ENCODE measurements around the gene WFDC2. TPM values are rescaled to one million over a fixed set of nuclear protein-coding genes. Genes with fewer than 3 reads are reported as not detected.

The WFDC2 gene
- total and polyA plus RNA-seq, 2 experiments from 2014 or later, result 28.0 to 155 TPM

DNA sequence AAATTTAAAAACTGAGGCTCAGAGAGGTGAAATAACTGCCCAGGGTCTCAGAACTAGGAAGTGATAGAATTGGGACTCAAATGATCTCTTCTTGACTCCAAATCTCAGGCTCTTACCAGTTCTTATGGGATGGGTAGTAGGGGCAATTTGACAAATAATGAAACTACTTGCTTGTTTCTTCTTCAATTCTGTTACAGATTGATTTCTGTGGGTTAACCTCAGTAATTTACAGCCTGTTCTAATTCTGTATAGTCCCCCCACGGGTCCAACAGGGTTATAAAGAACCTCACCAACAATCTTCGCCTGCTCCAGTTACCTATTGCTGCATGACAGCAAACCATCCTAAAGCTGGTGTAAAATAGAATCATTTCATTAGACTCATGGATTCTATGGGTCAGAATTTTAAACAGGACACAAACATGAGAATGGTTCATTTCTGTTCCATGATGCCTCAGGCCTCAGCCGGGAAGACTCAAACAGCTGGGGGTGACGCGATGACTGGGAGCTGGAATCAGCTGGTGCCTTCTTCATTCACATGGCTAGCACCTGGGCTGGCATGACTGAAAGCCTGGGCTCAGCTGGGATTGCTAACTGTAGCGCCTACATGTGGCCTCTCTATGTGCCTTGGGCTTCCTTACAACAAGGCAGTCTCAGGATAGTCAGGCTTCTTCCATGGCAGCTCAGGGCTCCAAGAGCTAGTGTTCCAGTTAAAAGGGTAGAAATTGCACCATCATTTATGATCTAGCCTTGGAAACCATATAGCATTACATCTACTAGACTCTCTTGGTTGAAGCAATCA, 6.6 kb upstream of the WFDC2 start:
- Mint-ChIP-seq H3K4me1 (peaks cover 10% of the 10 kb centered on the region), H3K4me3 (no peak overlapping the region), H3K27ac (no peak overlapping the region), H3K9me3 (no peaks in the 10 kb centered on the region), H3K36me3 (ENCODE audit: low read depth) (no peaks in the 10 kb centered on the region), H3K27me3 (ENCODE audit: insufficient read depth, low read depth, poor library complexity) (no peaks in the 10 kb centered on the region)
- Histone ChIP-seq H3K4me1 (ENCODE audit: insufficient read depth) (peaks cover 10% of the 10 kb centered on the region), H3K9me2 (ENCODE audit: insufficient read depth) (no peaks in the 10 kb centered on the region), H4K20me1 (replicated peaks; ENCODE audit: insufficient read depth) (no peaks in the 10 kb centered on the region), H3K36me3 (ENCODE audit: insufficient read depth) (no peaks in the 10 kb centered on the region), H2AFZ (no peak overlapping the region), H3K27ac (ENCODE audit: low read depth) (no peak overlapping the region), H3F3A (replicated peaks; ENCODE audit: low read depth) (no peaks in the 10 kb centered on the region), H3K27me3 (ENCODE audit: insufficient read depth) (no peaks in the 10 kb centered on the region), H3K79me2 (replicated peaks; ENCODE audit: insufficient read depth) (no peaks in the 10 kb centered on the region), H3K4me2 (no peak overlapping the region), H3K4me3 (no peak overlapping the region)
- peak; percentile 50 for DNase-seq (ENCODE audit: low spot score)
- TF ChIP-seq, protein P1, sequence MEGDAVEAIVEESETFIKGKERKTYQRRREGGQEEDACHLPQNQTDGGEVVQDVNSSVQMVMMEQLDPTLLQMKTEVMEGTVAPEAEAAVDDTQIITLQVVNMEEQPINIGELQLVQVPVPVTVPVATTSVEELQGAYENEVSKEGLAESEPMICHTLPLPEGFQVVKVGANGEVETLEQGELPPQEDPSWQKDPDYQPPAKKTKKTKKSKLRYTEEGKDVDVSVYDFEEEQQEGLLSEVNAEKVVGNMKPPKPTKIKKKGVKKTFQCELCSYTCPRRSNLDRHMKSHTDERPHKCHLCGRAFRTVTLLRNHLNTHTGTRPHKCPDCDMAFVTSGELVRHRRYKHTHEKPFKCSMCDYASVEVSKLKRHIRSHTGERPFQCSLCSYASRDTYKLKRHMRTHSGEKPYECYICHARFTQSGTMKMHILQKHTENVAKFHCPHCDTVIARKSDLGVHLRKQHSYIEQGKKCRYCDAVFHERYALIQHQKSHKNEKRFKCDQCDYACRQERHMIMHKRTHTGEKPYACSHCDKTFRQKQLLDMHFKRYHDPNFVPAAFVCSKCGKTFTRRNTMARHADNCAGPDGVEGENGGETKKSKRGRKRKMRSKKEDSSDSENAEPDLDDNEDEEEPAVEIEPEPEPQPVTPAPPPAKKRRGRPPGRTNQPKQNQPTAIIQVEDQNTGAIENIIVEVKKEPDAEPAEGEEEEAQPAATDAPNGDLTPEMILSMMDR (conservative IDR thresholded peaks at IDR 0.05; ENCODE audit: low read depth in 2 of 2), result peak; percentile 27 to 54
- no peak for TF ChIP-seq EZH2 (IDR thresholded peaks at IDR 0.05; ENCODE audit: low read depth, unreplicated experiment)
- ATAC-seq, result peak; percentile 78

DNA sequence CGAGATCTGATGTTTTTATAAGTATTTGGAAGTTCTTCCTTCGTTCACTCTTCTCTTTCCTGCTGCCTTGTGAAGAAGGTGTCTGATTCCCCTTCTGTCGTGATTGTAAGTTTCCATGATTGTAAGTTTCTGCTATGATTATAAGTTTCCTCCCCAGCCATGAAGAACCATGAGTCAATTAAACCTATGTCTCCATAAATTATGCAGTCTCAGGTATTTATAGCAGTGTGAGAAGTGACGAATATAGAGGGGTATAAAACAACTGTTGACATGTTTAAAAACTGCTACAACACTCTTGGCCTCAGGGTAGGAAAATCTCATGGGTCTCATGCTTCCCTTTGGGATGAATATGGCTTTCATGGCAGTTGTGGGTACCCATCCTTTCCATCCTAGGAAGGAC, 5.8 kb upstream of the WFDC2 start:
- H3K79me2 ChIP-seq (replicated peaks; ENCODE audit: insufficient read depth), result no peaks in the 10 kb centered on the region
- H3K4me3 Mint-ChIP-seq, result no peak overlapping the region
- TF ChIP-seq, protein P2, sequence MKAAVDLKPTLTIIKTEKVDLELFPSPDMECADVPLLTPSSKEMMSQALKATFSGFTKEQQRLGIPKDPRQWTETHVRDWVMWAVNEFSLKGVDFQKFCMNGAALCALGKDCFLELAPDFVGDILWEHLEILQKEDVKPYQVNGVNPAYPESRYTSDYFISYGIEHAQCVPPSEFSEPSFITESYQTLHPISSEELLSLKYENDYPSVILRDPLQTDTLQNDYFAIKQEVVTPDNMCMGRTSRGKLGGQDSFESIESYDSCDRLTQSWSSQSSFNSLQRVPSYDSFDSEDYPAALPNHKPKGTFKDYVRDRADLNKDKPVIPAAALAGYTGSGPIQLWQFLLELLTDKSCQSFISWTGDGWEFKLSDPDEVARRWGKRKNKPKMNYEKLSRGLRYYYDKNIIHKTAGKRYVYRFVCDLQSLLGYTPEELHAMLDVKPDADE (IDR thresholded peaks at IDR 0.05), result no peak
- TF ChIP-seq NANOG (IDR thresholded peaks at IDR 0.05; ENCODE audit: borderline replicate concordance), result no peak
- no peak for TF ChIP-seq EZH2phosphoT487 (IDR thresholded peaks at IDR 0.05; ENCODE audit: unreplicated experiment)
- TF ChIP-seq ZNF114 (CRISPR knock-in tag; IDR thresholded peaks at IDR 0.05), result no peak
- TF ChIP-seq STAT1 (IDR thresholded peaks at IDR 0.05; ENCODE audit: unreplicated experiment), result no peak
- TF ChIP-seq, protein P3, sequence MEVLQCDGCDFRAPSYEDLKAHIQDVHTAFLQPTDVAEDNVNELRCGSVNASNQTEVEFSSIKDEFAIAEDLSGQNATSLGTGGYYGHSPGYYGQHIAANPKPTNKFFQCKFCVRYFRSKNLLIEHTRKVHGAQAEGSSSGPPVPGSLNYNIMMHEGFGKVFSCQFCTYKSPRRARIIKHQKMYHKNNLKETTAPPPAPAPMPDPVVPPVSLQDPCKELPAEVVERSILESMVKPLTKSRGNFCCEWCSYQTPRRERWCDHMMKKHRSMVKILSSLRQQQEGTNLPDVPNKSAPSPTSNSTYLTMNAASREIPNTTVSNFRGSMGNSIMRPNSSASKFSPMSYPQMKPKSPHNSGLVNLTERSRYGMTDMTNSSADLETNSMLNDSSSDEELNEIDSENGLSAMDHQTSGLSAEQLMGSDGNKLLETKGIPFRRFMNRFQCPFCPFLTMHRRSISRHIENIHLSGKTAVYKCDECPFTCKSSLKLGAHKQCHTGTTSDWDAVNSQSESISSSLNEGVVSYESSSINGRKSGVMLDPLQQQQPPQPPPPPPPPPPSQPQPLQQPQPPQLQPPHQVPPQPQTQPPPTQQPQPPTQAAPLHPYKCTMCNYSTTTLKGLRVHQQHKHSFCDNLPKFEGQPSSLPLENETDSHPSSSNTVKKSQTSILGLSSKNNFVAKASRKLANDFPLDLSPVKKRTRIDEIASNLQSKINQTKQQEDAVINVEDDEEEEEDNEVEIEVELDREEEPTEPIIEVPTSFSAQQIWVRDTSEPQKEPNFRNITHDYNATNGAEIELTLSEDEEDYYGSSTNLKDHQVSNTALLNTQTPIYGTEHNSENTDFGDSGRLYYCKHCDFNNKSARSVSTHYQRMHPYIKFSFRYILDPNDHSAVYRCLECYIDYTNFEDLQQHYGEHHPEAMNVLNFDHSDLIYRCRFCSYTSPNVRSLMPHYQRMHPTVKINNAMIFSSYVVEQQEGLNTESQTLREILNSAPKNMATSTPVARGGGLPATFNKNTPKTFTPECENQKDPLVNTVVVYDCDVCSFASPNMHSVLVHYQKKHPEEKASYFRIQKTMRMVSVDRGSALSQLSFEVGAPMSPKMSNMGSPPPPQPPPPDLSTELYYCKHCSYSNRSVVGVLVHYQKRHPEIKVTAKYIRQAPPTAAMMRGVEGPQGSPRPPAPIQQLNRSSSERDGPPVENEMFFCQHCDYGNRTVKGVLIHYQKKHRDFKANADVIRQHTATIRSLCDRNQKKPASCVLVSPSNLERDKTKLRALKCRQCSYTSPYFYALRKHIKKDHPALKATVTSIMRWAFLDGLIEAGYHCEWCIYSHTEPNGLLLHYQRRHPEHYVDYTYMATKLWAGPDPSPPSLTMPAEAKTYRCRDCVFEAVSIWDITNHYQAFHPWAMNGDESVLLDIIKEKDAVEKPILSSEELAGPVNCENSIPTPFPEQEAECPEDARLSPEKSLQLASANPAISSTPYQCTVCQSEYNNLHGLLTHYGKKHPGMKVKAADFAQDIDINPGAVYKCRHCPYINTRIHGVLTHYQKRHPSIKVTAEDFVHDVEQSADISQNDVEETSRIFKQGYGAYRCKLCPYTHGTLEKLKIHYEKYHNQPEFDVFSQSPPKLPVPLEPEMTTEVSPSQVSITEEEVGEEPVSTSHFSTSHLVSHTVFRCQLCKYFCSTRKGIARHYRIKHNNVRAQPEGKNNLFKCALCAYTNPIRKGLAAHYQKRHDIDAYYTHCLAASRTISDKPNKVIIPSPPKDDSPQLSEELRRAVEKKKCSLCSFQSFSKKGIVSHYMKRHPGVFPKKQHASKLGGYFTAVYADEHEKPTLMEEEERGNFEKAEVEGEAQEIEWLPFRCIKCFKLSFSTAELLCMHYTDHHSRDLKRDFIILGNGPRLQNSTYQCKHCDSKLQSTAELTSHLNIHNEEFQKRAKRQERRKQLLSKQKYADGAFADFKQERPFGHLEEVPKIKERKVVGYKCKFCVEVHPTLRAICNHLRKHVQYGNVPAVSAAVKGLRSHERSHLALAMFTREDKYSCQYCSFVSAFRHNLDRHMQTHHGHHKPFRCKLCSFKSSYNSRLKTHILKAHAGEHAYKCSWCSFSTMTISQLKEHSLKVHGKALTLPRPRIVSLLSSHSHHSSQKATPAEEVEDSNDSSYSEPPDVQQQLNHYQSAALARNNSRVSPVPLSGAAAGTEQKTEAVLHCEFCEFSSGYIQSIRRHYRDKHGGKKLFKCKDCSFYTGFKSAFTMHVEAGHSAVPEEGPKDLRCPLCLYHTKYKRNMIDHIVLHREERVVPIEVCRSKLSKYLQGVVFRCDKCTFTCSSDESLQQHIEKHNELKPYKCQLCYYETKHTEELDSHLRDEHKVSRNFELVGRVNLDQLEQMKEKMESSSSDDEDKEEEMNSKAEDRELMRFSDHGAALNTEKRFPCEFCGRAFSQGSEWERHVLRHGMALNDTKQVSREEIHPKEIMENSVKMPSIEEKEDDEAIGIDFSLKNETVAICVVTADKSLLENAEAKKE (CRISPR knock-in tag; IDR thresholded peaks at IDR 0.05), result no peak
- TF ChIP-seq JUNB (IDR thresholded peaks at IDR 0.05; ENCODE audit: unreplicated experiment), result no peak
- no peak for TF ChIP-seq EZH2 (IDR thresholded peaks at IDR 0.05; ENCODE audit: low read depth, unreplicated experiment)

More for the DNA sequence above, 5.8 kb upstream of the WFDC2 start:
- Mint-ChIP-seq H3K27me3 (ENCODE audit: insufficient read depth, low read depth, poor library complexity) (peaks cover 6% of the 10 kb centered on the region), H3K36me3 (ENCODE audit: low read depth) (no peaks in the 10 kb centered on the region), H3K4me1 (peaks cover 18% of the 10 kb centered on the region), H3K27ac (no peak overlapping the region), H3K9me3 (no peaks in the 10 kb centered on the region)
- H3K27ac ChIP-seq (ENCODE audit: low read depth), result no peak overlapping the region
- H3K9me2 ChIP-seq (ENCODE audit: insufficient read depth), result no peaks in the 10 kb centered on the region
- no peaks in the 10 kb centered on the region for H3F3A ChIP-seq (replicated peaks; ENCODE audit: low read depth)
- no peak overlapping the region for H3K4me2 ChIP-seq
- ATAC-seq, result no peak
- no peak overlapping the region for H2AFZ ChIP-seq
- H3K27me3 ChIP-seq (ENCODE audit: insufficient read depth), result peaks cover 4% of the 10 kb centered on the region; the same call in 1 of the 2 replicates
- no peak for DNase-seq (ENCODE audit: low spot score)
- no peaks in the 10 kb centered on the region for H4K20me1 ChIP-seq (replicated peaks; ENCODE audit: insufficient read depth)
- no peaks in the 10 kb centered on the region for H3K36me3 ChIP-seq (ENCODE audit: insufficient read depth)
- H3K4me1 ChIP-seq (ENCODE audit: insufficient read depth), result peaks cover 16% of the 10 kb centered on the region
- no peak overlapping the region for H3K4me3 ChIP-seq

All from GM23338 (cell line).